Activated T-helper 1 cell treated with Interleukin-2 at 50 U/mL for 16 hours (primary cell): Measurements from ENCODE around the gene GALNT16.
"Not testable (repeated sequence)": the region's sequence is repeated elsewhere in the genome, so short reads cannot be mapped to it uniquely, and the experiment has no call there.

Source experiments
- DNase-seq: peaks from one replicate; pipeline ENCODE4 v3.0.0-alpha.2; 2020; ENCODE audit warnings: low read depth

The GALNT16 gene

DNA sequence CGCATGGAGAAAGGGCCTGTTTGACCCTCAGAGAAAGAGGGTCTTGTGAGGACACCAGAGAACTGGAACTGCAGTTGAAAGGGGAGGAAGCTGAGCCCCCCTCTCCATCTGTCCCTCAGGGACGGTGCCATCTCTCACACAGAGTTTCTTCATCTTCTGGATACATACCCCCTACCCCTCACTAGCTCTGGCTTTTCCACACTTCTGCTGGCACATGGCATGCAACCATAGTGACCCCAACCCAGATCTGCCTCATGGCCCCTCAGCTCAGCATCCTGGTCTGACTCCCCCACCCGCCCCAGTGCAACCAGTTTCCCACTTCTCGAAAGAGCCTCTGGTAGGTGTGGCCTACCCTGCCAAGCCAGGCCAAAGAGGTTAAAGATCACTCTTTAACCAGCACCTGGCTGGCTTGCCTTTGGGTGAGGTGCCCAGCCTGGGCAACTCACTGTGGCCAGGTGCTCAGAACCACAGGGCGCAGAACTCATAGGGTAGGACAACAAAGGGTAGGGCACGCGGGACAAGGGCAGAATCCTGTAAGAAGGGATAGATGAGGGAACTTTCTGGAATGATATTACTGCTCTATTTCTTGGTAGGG is 25.8 kb downstream of the GALNT16 start:
- DNase-seq = no peak

- DNase-seq = no peak
These were observed 27.4 kb downstream of the GALNT16 start for GRCh38 chr14:69287098-69288010.

DNA sequence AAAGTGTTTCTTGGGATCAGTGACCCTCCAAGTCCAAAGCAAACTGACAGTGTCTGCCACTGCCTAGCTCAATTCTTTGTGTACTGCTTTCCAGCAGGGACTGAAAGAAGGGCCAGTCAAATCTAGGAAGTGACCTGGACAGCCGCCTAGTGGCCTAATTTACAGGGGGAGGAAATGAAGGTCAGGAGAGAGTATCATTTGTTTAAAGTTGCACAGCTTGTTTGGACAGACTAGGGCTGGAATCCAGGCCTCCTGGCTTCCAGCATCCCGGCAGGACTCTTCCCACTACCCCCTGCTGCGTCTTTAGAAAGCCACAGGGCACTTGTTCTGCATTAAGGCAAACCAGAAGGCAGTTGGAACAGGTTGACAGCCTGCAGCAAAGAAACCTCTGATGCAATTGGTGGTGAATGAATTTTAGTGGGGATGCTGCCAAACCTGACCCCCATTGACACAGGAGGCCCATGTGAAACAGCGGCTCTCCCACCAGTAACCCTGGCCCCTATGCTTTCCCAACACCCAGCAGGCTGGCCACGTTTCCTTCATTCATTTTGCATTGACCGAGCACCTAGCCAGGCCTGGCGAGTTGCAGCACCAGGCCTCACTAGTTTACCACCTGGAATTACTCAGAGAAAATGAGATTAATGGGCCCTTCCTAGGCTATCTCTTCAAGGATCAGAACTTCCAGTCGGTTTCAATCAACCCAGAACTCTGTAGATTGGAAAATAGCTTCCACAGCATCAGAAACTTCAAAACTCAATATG is 28.2 kb downstream of the GALNT16 start:
- no peak for DNase-seq

- DNase-seq = no peak
These were observed 29.2 kb downstream of the GALNT16 start for GRCh38 chr14:69288956-69289705.

DNA sequence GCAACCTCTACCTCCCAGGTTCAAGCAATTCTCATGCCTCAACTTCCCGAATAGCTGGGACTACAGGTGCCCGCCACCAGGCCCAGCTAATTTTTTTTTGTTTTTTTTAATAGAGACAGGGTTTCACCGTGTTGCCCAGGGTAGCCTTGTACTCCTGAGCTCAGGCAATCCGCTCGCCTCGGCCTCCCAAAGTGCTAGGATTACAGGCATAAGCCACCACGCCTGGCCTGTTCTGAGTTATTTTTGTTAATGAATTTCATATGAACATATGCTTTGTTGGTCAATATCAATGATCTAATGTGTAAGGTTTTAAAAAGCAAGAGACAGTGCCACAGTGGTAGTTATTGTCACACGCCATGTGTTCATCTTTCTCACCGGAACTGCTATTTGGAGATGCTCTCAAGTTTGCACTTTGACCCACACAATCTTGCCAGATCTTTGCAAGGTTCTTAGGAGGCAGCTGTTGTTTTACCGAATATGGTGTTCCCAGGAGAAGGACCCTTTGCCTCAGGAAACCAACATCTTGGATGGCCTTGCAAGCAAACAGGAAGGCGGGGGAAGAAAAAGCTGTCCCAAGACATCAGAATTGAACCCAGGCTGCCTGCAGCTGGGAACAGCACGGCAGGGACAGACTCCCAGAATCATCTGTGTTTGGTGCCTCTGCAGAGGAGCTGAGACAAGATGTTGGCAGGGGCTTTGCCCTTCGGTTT is 30.0 kb downstream of the GALNT16 start:
- no peak for DNase-seq

DNA sequence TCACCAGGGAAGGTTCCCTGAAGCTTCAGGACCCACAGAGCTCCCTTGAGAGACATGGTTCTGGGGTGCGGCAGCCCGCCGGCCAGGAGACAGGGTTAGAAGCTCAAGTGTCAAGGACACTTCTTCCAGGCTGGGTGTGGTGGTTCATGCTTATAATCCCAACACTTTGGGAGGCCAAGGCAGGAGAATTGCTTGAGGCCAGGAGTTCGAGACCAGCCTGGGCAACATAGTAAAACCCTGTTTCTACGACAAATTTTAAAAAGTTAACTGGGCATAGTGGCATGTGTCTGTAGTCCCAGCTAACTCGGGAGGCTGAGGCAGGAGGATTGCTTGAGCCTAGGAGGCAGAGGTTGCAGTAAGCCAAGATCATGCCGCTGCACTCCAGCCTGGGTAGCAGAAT is 30.9 kb downstream of the GALNT16 start:
- not testable (repeated sequence) for DNase-seq

DNA sequence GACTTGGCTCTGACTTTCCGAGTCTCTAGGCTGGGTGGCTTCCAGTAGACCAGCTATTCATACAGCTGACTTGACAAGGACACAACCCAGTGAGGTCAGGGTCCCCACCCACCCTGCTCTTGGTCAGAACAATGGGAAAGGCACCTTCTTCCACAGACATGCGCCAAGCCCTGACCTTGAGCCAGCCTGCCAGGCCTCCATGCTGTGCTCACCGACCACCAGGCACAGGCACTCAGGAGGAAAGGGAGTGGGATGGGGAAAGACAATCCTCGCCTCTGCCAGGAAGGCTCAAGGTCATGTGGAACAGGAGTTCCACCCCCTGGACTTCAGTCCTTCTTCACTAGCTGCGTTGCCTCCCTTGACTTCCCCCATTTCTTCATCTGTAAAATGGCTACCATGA is 31.4 kb downstream of the GALNT16 start:
- no peak for DNase-seq

- DNase-seq = no peak
These were observed 32.1 kb downstream of the GALNT16 start for GRCh38 chr14:69291891-69292561.

GRCh38 chr14:69298131-69299071 is 38.4 kb downstream of the GALNT16 start:
- DNase-seq = no peak

DNA sequence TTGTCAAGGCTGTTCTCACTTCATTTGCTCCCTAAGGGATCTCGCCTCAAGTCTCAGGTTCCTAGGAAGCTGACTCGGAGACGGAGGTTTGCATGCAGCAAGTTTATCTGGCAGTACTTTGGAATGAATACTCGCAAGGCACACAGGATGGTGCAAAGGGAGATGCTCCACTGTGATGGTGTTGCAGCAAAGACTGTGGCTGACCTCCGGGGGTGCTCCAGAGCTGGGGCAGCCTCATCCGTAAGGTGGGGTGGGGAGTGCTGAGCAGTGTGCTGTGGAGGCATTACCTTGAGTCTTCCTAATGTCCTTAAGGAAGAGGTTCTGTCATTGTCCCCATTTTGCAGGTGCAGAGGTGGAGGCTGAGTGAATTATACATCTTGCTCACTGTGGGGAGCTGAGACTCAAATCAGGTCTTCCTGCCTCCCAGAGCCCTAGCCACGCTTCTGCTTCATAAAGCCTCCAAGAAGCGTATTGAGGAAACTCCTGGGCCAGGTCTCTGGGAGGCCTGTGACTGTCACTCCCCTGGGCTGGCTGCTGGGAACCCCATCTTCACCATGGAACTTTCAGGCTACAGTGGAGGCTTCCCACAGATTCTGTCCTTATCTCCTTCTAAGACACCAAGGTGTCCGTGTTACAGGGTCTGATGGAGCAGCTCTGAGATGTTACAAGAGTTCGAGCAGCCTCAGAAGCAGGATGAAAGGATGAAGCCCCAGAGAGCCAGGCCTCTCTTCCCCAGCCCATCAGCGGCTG is 39.5 kb downstream of the GALNT16 start:
- DNase-seq = no peak

- DNase-seq = no peak
These were observed 40.8 kb downstream of the GALNT16 start for GRCh38 chr14:69300601-69301221.

GRCh38 chr14:69303086-69303485 is 43.1 kb downstream of the GALNT16 start:
- no peak for DNase-seq

DNA sequence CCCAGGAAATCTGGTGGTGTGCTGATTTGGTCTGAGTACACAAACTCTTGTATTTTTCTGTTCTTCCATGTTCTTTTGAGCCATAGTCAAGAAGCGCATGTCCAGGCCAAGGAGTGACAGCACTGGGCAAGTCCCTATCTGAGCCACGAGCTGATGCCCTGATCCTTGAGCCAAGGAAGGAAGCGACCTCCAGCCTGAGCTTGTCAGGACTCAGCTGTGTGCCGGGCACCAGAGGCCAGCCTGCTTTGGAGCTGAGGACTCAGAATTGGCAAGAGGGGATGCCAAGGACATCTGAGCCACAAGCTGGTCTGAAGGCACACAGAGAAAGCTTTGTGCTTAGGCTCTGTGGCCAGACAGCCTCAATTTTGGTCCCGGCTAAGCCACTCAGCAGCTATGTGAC is 52.6 kb downstream of the GALNT16 start:
- no peak for DNase-seq

- DNase-seq = no peak
These were observed 53.2 kb downstream of the GALNT16 start for GRCh38 chr14:69313176-69313575.

- no peak for DNase-seq
These were observed 54.4 kb downstream of the GALNT16 start for GRCh38 chr14:69314327-69314726.

GRCh38 chr14:69315301-69315700 is 55.3 kb downstream of the GALNT16 start:
- no peak for DNase-seq

GRCh38 chr14:69316449-69317101 is 56.6 kb downstream of the GALNT16 start:
- DNase-seq = no peak
